ENCODE measurements around the gene GRM7. TPM values are rescaled to one million over a fixed set of nuclear protein-coding genes. Genes with fewer than 3 reads are reported as not detected.

GRM7 gene
- polyA plus RNA-seq, 1 donor from 2014 or later, result 23.8 TPM

DNA sequence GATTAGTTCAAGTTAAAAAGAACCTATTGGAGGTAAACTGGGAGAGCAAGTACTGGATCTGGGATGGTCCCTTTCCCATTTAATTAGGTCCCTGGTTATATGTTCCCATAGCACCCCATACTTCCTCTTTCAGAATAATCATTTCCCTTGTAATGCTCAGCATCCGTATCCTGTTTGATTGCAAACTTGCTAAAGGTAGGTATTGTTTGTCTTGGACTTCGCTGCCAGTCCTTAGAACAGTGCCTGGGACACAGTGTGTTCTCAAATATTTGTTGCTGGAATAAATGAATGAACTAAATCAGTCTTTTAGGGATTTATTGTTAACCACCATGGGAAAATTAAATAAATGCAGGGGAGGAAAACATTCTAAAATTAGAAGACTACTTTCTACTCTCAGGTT is 299.8 kb downstream of the GRM7 start:
- Histone ChIP-seq H3K79me2 (replicated peaks; ENCODE audit: insufficient read depth, low read length) (no peaks in the 10 kb centered on the region), H3K27ac (ENCODE audit: low read length) (no peak overlapping the region), H3K4me2 (ENCODE audit: low read length) (no peak overlapping the region), H3K36me3 (ENCODE audit: insufficient read depth, low read length) (no peaks in the 10 kb centered on the region), H3K9me2 (ENCODE audit: insufficient read depth, low read length) (no peaks in the 10 kb centered on the region), H3K27me3 (ENCODE audit: insufficient read depth, low read depth, low read length) (no peaks in the 10 kb centered on the region), H3K9me3 (ENCODE audit: low read length) (no peaks in the 10 kb centered on the region), H3F3A (ENCODE audit: insufficient read depth, low read length, poor library complexity, severe bottlenecking) (no peaks in the 10 kb centered on the region), H3K4me3 (ENCODE audit: low read length) (no peak overlapping the region), H2AFZ (ENCODE audit: low read depth, low read length) (no peak overlapping the region), H3K9ac (ENCODE audit: low read length) (no peak overlapping the region), H4K20me1 (ENCODE audit: insufficient read depth) (no peaks in the 10 kb centered on the region)
- TF ChIP-seq MXI1 (conservative IDR thresholded peaks at IDR 0.05; ENCODE audit: poor library complexity, severe bottlenecking) (no peak), RAD21 (conservative IDR thresholded peaks at IDR 0.05) (no peak), POLR2AphosphoS5 (IDR thresholded peaks at IDR 0.05) (no peak), EP300 (conservative IDR thresholded peaks at IDR 0.05; ENCODE audit: poor library complexity, severe bottlenecking) (no peak), TAF1 (IDR thresholded peaks at IDR 0.05; ENCODE audit: low read depth) (no peak), SMC3 (conservative IDR thresholded peaks at IDR 0.05; ENCODE audit: poor library complexity) (no peak), EZH2 (IDR thresholded peaks at IDR 0.05; ENCODE audit: borderline replicate concordance, insufficient read depth, low read length, poor library complexity, severe bottlenecking) (no peak)
- TF ChIP-seq, protein P1, sequence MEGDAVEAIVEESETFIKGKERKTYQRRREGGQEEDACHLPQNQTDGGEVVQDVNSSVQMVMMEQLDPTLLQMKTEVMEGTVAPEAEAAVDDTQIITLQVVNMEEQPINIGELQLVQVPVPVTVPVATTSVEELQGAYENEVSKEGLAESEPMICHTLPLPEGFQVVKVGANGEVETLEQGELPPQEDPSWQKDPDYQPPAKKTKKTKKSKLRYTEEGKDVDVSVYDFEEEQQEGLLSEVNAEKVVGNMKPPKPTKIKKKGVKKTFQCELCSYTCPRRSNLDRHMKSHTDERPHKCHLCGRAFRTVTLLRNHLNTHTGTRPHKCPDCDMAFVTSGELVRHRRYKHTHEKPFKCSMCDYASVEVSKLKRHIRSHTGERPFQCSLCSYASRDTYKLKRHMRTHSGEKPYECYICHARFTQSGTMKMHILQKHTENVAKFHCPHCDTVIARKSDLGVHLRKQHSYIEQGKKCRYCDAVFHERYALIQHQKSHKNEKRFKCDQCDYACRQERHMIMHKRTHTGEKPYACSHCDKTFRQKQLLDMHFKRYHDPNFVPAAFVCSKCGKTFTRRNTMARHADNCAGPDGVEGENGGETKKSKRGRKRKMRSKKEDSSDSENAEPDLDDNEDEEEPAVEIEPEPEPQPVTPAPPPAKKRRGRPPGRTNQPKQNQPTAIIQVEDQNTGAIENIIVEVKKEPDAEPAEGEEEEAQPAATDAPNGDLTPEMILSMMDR (IDR thresholded peaks at IDR 0.05; ENCODE audit: poor library complexity, severe bottlenecking), result no peak
- TF ChIP-seq, protein P2, sequence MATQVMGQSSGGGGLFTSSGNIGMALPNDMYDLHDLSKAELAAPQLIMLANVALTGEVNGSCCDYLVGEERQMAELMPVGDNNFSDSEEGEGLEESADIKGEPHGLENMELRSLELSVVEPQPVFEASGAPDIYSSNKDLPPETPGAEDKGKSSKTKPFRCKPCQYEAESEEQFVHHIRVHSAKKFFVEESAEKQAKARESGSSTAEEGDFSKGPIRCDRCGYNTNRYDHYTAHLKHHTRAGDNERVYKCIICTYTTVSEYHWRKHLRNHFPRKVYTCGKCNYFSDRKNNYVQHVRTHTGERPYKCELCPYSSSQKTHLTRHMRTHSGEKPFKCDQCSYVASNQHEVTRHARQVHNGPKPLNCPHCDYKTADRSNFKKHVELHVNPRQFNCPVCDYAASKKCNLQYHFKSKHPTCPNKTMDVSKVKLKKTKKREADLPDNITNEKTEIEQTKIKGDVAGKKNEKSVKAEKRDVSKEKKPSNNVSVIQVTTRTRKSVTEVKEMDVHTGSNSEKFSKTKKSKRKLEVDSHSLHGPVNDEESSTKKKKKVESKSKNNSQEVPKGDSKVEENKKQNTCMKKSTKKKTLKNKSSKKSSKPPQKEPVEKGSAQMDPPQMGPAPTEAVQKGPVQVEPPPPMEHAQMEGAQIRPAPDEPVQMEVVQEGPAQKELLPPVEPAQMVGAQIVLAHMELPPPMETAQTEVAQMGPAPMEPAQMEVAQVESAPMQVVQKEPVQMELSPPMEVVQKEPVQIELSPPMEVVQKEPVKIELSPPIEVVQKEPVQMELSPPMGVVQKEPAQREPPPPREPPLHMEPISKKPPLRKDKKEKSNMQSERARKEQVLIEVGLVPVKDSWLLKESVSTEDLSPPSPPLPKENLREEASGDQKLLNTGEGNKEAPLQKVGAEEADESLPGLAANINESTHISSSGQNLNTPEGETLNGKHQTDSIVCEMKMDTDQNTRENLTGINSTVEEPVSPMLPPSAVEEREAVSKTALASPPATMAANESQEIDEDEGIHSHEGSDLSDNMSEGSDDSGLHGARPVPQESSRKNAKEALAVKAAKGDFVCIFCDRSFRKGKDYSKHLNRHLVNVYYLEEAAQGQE (IDR thresholded peaks at IDR 0.05; ENCODE audit: borderline replicate concordance), result no peak

DNA sequence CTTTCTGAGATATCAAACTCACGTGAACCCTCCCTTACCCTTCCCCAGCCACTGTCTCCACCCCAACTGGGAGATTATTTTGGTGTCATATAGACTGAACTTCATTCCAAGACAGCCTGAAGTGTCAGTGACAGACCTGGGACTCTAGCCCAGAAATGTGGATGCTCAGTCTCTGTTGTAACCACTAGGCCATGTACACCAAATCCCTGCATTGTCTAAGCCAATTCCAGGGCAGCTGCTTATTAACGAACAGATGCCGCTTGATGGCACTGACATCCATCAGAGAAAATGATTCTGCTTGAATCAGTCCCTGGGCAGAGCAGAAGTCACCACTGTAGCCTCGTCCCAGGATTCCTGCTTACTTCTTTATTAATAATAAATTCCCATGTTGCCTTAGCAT is 305.5 kb downstream of the GRM7 start:
- H2AFZ ChIP-seq (ENCODE audit: low read depth, low read length), result no peak overlapping the region
- H3K36me3 ChIP-seq (ENCODE audit: insufficient read depth, low read length), result no peaks in the 10 kb centered on the region
- no peaks in the 10 kb centered on the region for H3K79me2 ChIP-seq (replicated peaks; ENCODE audit: insufficient read depth, low read length)
- no peak overlapping the region for H3K9ac ChIP-seq (ENCODE audit: low read length)
- no peaks in the 10 kb centered on the region for H3K9me3 ChIP-seq (ENCODE audit: low read length)
- H3K27me3 ChIP-seq (ENCODE audit: insufficient read depth, low read depth, low read length), result no peaks in the 10 kb centered on the region
- no peak overlapping the region for H3K27ac ChIP-seq (ENCODE audit: low read length)
- H3K4me3 ChIP-seq (ENCODE audit: low read length), result no peak overlapping the region
- H3F3A ChIP-seq (ENCODE audit: insufficient read depth, low read length, poor library complexity, severe bottlenecking), result no peaks in the 10 kb centered on the region
- H3K4me2 ChIP-seq (ENCODE audit: low read length), result no peak overlapping the region
- H4K20me1 ChIP-seq (ENCODE audit: insufficient read depth), result no peaks in the 10 kb centered on the region
- H3K9me2 ChIP-seq (ENCODE audit: insufficient read depth, low read length), result no peaks in the 10 kb centered on the region
- no peak for TF ChIP-seq MXI1 (conservative IDR thresholded peaks at IDR 0.05; ENCODE audit: poor library complexity, severe bottlenecking)
- TF ChIP-seq, protein P2 (IDR thresholded peaks at IDR 0.05; ENCODE audit: borderline replicate concordance), result no peak
- TF ChIP-seq, protein P1 (IDR thresholded peaks at IDR 0.05; ENCODE audit: poor library complexity, severe bottlenecking), result no peak
- no peak for TF ChIP-seq RAD21 (conservative IDR thresholded peaks at IDR 0.05)
